Stimulated activated CD4-positive, alpha-beta T cell treated with anti-CD3 and anti-CD28 coated beads, Interleukin-15, amount 100 ng/mL, for 48 hours (primary cell): ENCODE measurements around the gene DYNC2H1.

ENCODE experiments used
- DNase-seq, 2 donors: peaks; one replicate each; pipeline ENCODE4 v3.0.0-alpha.2; 2020; ENCODE audit warnings: low read depth in 2 of 2

DYNC2H1 gene

DNA sequence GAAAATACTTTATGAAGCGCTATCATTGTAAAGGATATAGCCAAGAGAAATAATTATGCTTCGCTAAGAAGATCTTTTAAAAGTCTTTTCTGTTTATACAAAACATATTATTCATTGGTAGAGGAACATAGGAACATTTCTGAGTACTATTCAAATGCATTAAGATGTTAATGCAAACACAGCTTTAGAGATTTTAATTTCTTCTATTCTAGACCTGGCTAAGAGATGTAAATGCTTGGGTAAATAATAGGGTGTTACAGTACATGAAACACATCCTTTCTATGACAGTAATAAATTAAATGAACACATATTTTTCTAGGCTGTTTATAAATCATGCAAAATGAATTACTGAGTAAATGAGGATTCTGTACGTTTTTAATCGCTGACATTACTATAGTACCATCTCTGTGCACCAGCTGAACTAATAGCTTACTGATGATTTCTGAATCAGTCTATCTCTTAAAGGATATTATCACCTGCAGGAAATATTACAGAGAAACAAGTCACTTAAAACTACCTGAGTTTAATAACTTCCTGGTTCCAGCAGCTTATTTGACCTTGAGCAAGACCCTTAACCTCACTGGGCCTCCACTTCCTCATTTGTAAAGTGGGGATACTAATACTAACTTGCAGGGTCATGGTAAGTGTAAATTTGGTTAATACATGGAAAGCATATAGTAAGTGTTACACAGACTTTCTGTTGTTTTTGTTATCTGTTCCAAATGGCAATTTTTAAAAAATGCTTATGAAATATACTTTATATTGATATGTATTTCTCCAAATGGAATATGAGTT is 344.9 kb downstream of the DYNC2H1 start:
- no peak for DNase-seq

DNA sequence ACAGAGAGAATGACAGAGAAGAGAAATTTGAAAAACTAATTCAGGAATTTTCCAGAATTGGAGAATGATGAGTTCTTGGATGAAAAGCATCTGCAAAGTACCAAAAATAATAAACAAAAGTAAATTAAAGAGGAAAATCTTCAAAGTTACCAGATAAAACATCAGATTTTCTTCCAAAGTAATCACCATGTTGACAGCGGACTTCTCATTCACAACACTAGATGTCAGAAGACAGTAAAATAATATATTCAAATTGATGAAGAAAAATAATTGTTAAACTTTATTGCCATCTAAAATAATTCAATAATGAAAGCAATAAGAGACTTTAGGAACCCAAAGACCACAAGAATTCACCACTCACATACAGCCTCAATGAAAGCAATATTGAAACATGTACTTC is 355.2 kb downstream of the DYNC2H1 start:
- no peak for DNase-seq

DNA sequence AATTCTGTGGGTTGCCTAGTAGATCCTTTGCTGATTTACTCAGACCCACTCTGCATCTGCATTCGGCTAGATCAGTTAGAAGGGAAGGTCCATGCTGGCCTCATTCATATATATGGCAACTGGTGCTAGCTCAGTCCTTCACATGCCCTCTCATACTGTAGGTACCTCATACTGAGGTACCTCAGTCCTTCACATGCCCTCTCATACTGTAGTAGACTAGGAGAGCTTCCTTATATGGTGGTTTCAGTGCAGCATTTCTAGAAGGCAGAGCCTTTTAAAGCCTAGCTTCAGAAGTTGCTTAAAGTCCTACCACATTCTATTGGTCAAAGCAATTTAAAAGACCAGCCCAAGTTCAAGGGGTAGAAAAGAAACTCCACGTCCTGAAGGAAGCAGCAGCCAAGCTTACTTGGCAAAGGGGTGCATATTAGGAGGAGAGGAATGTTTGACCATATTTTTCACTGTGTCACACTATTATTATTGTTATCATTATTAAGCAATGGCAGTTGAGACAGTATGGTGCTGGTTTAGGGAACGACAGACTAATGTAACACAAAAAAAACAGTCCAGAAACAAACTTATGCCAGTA is 356.4 kb downstream of the DYNC2H1 start:
- DNase-seq, result no peak

DNA sequence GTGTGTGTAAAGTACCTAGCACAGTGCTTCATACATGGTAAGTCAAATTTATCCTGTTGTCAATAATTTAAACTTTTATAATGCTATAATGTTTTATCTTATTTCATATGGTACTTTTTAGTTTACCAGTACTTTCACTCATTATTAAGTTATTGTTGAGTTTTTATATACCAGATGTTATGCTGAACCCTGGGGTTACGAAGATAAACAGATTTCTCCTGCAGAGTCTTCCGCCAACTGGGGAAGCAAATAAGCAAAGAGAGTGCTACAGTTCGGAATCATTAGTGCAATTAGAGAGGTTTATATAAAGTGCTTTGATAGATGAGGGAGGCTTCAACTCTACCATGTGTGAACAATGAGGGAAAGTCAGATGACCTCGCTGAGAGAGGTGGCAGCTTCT is 362.3 kb downstream of the DYNC2H1 start:
- DNase-seq, result no peak

DNA sequence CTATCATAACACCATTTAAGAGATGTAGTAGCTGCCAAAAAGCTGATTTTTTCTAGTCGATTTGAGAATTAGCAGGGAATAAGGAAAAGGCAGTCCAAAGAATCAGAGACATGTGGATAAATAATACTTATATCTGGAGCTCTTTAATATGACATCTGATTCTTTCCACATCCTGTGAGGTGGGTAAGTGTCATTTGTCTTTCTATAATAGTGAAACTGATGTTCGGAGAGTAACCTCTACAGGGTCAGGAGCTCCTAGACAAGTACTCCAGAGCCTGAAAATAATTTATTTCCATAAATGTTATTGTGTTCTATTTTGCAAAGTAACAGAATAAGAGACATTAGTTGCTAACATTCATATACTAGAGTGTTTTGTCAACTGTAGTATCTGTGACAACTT is 367.6 kb downstream of the DYNC2H1 start:
- no peak for DNase-seq

DNA sequence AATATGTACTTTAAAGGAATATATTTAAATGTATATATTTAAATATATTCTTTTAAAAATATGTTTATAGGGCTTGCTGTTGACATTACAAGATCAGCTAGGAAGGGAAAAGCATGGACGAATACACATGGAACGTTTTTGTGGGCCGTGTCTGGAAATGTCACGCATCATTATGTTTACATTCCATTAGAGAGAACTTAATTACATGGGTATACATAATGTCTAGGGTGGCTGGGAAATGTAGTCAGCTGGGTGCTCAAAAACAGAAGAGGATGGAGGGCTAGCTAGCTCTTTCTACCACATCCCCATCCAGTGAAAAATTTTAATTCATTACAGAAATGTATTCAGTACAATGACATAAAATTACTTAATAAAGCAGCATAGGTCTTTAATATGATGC is 371.2 kb downstream of the DYNC2H1 start:
- no peak for DNase-seq

DNA sequence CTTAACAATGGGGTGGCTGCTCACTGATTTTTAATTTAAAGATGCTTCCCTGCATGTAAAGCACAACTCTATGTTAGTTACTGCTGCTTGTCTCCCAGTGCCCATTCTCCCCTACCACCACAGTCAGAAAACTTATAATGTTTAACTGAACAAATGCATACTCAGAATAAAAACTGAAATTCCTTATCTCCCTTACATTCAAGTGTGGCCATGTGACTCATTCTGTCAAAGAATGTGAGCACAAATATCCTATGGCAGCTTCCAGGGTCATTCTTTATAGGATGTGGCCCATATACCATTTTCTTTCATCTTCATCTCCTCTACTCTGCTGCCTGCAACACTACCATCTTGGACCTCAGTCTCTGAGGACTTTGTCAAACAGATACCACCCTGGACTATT is 374.8 kb downstream of the DYNC2H1 start:
- DNase-seq, result no peak

DNA sequence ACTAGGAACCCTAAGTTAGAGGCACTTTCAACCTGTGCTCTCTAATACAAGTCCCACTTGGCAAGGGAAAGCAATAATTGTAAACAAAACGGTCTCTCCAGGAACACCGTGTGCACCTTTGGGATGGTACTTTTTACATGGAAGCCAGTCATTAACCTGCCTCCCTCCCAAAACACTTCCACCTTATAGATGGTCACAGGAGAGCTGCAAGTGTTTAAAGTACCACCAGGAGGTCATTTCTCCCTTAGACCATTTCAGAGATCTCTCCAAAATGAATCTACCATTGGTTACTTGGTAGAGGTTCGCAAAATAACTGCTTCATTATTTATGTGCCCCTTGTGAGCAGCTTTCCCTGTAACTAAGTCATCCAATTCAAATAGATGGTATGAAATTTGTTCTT is 375.3 kb downstream of the DYNC2H1 start:
- DNase-seq, result no peak

DNA sequence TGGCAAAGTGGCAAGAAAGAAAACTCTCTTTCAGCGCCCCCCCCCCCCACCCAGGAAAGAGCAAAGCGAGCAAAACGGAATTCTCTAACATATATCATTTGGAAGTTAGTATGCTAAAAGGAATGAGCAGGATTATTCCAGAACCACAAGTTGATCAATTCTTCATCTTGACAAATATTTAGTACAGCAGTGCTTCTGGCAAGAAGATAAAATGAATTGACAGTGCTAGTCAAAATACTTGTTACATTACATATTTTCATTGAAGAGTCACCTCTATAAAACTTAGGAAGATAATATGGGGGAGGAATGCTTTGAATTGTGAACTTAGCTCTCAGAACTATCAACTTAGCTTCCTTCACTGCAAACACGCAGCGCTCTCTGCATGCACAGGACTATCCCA is 377.4 kb downstream of the DYNC2H1 start:
- no peak for DNase-seq

DNA sequence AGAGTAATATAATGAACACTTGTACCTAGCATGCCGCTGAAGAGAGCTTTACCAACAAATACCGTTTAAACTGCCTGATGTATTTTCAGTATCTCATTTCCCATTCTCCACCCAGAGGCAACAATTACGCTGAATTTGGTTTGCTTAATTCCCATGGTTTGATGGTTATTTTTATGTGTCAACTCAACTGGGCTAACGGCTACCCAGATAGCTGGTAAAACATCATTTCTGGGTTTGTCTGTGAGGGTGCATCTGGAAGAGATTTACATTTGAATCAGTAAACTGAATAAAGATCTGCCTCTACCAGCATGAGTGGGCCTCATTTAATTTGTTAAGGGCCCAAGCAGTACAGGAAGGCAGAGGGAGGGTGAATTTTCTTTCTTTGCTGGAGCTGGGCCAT is 377.9 kb downstream of the DYNC2H1 start:
- DNase-seq, result no peak

DNA sequence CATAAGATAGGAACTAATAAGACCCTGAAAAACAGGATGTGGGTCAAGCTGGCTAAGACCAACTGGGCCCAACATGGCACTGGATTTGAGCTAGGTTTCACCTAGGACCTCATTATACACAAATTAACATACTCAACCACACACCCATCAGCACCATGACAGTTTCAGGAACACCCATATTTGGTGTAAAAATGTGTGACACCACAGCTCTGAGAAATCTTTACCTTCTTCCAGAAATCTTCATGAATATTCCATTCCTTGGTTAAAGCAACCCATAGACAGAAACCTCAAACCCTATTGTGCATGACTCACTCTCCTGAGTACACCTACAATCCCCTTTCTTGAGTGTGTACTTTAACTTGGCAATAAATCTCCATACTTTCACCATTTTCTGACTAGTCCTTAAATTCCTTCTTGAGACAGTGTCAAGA is 378.8 kb downstream of the DYNC2H1 start:
- no peak for DNase-seq

DNA sequence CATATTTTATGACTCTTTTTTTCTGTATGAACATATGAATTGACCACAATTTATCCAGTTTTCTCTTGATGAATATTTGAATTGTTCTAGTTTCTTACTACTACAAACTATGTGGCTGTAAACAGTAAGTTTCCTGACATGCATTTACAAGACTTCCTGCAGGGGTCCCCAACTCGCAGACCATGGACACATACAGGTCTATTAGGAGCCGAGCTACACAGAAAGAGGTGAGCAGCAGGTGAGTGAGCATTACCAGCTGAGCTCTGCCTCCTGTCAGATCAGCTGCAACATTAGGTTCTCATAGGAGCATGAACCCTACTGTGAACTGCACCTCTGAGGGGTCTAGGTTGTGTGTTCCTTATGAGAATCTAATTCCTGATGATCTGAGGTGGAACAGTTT is 379.4 kb downstream of the DYNC2H1 start:
- no peak for DNase-seq

DNA sequence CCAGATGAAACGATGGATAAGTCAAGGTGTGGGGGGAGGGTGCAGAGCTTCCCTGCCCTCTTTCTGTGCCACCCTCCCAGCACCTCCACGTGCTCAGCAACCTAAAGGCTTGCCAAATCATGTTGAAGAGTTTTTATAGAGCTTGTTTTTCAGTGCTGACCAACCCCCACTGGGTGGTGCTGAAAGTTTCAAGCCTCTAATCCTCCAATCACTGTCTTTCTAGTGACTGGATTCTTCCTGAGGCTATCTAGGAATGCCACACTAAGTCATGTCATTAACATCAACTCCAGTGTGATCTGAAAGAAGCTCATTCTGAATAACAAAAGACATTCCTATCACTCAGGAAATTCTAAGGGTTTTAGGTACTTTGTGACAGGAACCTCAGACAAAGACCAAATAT is 382.6 kb downstream of the DYNC2H1 start:
- no peak for DNase-seq

DNA sequence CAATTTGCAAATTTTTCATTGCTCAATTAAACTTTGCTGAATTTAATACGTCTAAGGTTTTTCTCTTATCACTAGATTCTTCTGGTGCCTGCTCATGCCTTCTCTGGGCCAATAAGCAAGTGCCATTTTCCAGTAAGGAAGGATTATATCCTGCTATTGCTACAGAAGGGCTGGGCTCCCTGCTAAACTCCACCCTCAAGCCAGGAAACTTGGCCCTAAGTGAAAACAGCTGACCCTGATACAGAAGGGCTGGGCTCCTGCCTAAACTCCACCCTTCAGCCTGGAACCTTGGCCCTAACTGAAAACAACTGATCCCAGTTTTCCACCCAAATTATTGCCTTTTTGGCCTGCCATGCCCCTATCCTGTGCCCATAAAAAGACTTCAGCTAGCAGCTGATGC is 385.3 kb downstream of the DYNC2H1 start:
- no peak for DNase-seq

DNA sequence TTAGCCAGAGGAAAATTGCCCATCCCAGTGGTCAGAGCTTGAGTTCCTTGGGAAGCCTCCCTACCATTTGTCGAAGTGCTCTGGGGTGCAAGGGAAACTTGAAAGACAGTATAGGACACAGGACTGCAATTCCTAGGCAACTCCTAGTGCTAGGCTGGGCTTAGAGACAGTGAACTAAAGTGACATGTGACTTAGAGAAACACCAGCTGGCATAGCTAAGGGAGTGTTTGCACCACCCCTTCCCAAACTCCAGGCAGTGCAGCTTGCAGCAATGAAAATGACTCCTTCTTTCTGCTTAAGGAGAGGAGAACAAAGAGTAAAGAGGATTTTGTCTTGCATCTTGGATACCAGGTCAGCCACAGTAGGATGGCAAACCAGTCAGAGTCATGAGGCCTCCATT is 388.0 kb downstream of the DYNC2H1 start:
- DNase-seq, result no peak

DNA sequence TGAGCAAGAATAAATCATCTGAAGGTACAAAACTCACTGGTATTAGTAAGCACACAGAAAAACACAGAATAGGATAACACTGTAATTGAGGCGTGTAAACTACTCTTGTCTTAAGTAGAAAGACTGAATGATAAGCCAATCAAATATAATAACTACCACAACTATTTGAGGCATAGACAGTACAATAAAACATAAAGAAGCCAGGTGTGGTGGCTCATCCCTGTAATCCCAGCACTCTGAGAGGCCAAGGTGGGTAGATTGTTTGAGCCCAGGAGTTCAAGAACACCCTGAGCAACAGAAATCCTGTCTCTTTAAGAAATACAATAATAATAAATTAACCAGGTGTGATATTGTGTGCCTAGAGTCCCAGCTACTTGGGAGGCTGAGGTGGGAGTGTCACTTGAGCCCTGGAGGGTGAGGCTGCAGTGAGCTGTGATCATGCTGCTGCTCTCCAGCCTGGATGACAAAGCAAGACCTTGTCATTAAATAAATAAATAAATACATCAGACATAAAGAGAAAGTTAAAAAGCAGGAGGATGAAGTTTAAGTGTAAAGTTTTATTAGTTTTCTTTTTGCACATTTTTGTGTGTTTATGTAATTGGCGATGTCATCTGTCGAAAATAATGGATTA is 390.6 kb downstream of the DYNC2H1 start:
- DNase-seq, result no peak

DNA sequence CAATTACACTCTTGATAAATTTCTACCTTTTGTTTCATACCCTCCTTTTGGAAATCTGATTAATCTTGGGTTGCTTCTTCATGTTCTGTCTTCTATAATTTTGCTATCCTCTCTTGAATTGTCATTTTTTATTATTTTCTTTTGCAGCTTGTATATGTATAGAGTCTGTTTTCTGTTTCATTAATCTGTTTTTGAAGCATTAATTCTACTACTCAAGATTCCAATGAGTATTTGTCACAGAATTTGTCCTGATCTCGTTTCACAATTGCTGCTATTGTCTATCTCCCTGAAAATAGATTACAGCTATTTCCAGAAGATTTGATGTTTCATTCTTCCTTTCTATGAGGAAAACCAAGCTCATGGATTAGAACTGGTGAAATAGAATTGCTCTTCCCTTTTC is 406.1 kb downstream of the DYNC2H1 start:
- DNase-seq, result no peak

DNA sequence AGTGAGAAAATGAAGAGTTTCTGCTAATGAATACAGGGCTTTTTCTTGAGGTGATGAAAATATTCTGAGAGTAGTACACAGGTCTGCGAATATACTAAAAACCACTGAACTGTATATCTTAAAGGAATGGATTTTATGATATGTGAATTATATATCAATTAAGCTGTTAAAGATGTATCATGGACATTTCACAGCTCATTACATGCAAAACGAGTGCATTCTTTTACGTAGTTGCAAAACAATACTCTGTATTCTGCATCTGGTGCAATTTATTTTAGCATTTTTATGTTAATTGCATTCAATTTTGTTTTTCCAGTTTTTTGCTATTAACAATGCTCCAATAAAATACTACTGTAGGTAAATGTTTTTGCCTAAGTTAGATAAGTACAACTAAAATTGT is 411.6 kb downstream of the DYNC2H1 start:
- no peak for DNase-seq

DNA sequence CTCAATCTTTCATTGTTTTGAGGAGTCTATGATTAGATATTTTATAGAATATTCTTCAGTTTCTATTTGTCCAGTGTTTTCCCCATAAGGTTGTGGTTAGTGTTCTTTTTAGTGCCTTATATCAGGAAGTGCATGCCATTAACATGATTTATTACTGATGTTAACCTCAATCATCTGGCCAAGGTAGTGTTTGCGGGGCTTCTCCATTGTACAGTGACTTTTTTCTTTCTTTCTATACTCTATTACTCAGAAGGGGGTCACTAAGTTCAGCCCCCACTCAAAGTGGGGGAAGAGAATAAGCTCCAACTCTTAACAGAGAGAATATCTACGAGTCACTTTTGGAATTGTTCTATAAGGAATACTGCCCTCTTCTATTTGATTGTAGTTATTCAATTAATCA is 415.8 kb downstream of the DYNC2H1 start:
- no peak for DNase-seq

DNA sequence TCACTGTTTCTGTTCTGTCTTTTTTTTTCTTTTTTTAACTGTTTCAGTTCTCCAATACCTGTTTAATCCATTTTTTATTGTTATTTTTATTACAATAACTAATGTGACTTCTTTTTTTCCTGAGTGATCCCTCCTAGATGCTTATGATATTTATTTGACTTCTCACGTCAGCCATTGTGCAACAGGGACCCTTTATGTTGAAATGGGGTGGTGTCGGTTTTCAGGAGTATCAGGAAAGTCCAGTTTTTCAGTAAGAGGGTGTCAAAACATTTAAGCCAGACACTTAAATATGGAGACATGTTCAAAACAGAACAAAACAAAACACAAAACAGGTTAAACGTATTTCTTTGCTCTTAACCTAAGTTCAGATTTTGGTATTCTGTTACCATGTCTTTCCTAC is 418.8 kb downstream of the DYNC2H1 start:
- DNase-seq, result no peak

DNA sequence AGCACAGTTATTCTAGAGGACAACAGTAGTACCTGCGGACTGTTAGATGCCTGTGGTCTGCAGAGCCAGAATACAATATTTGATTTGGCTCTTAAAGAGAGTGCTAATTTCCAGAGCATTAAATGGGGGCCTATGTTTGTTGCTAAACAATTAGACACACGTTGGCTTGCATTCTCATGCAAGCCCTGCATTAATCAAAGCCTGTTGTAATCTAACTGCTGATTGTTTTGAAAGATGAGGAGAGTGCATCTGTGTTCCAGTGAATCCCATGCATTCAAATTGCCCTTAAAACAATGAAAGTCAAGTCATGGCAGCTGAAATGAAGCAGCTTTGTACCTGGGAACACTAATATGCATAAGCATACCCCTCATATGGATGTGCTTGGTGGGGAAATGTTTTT is 419.4 kb downstream of the DYNC2H1 start:
- DNase-seq, result no peak

DNA sequence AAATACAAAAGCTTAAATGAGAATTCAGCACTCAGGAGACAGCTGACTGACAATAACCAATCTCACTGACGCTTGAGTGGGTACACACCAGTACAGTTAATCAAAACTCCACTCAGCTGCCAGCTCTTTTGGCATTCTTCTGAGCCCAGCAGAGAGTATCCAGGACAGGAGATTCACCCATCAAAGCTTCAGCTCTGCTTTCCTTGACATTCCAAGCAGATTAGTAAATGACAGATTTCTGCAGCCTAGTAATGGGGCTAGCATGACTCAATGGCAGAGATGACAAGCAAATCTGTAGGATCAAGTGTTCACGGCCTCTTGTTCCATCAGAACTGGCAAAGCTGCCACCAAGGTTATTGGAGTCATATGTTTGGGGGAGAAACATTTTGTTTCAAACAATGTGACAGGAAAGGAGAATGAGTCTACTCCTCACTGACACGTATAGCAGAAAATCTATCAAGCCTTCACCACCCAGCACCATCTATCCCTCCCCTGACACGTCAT is 420.0 kb downstream of the DYNC2H1 start:
- no peak for DNase-seq
